ENCODE results near the gene SLC38A1. TPM values are rescaled to one million over a fixed set of nuclear protein-coding genes. Genes with fewer than 3 reads are reported as not detected.
"Not testable (repeated sequence)": the region's sequence is repeated elsewhere in the genome, so short reads cannot be mapped to it uniquely, and the experiment has no call there.

SLC38A1 gene
- total RNA-seq, 1 donor from 2014 or later: 140 TPM

DNA sequence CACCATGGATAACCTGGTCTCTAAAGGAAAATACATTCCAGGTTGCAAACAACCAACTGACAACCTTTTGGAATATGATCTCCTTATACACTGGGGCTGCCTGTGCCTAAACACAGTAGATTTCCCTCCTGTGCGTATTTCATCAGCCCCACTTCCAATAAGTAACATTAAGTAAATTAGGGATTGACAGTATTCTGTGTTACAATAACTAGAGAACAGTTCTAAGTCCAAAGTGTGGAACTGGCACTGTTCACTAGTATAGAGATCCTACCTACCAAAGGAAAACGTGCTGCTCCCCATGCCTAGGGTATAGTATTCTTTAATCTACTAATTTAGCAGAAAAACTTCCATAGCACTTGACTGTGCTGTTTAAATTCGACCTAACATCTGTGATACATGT lies 82.8 kb downstream of the SLC38A1 start:
- DNase-seq (ENCODE audit: missing footprints) (no peak), ATAC-seq (no peak)
- intact Hi-C loops (cut with DNase I): no loop called here

DNA sequence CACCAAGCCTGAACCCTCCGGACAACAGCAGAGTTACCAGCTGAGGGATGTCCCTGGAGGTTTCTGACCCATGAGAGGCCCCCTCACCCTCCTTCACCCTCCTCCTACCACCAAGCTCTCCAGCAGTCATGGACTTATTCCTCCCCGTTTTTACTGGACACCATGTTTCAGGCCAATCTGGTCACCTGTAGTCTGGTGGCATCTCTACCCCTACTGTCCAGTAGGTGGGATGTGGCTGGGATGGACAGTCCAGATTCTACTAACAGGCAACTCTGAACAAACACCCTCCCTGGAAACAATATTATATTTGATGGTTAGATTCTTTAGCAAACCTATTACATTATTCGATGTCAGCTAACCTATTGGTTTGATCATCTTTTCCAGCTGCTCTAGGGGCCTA lies 83.2 kb downstream of the SLC38A1 start:
- intact Hi-C loops (cut with DNase I): no loop called here
- ATAC-seq (no peak), DNase-seq (ENCODE audit: missing footprints) (no peak)

DNA sequence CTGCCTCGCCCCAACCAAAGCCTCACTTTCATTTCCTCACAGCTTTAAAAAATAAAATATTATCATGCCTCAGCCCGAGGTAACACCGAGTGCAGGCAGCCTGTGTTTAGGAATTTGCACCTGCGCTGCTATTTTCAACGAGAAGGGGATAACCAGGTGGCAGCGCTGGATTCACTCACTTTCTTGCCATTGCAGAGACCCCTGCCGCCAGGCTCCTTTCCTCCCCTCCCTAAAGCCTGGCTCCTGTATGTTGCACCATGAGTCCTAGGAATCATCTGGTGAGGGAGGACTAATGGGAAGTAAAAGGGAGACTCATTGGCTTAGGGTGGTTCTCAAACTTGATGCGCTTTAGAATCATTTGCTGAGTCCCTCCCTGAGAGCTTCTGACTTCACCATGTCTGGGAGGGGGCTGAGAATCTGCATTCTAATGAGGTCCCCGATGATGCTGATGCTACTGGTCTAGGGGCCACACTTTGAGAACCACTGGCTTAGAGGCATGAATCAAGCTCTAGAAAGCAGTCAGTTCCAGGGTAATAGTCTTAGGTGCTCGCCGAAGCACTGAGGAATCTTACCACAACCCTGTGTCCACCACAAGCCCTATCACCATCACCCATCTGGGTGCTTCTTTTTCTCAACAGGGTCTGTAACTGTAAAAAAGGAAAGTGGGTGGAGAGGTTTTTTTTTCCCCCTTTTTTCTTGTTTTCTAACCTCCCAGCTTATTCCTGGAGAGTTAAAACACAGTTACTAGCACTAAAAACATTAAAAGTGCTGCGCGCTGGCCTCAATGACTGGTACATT lies 83.8 kb downstream of the SLC38A1 start:
- intact Hi-C loops (cut with DNase I): no loop called here
- ATAC-seq: no peak
- DNase-seq (ENCODE audit: missing footprints): no peak

DNA sequence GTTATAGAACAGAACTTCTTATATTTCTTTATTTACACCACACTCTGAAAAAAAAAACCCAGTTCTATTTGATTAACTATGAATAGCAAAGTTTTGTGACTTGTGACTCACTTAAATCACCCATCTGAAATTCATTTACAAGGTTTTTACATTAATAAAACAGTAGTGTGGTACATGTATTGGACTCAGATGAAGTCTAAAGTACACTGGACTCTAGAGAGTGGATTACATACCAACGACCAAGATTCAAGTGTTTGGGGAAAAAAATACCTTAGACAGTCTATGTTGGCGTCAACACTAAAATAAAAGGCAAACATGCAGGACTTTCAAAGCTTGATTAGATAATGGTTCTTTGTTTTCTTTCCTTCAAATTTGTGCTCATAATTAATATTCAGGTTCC lies 85.7 kb downstream of the SLC38A1 start:
- DNase-seq (ENCODE audit: missing footprints) (no peak), ATAC-seq (no peak)
- intact Hi-C loops (cut with DNase I): no loop called here

DNA sequence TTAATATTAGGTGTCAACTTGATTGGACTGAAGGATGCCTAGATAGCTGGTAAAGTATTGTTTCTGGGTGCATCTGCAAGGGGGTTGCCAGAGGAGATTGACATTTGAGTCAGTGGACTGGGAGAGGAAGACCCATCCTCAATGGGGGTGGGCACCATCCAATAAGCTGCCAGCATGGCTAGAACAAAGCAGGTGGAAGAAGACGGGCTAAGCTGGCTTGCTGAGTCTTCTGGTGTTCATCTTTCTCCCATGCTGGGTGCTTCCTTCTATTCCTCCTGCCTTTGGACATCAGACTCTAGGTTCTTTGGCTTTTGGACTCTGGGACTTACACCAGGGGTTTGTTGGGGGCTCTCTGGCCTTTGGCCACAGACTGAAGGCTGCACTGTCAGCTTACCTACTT lies 87.4 kb downstream of the SLC38A1 start:
- no peak for ATAC-seq
- no peak for DNase-seq (ENCODE audit: missing footprints)
- intact Hi-C loops (cut with DNase I): no loop called here

DNA sequence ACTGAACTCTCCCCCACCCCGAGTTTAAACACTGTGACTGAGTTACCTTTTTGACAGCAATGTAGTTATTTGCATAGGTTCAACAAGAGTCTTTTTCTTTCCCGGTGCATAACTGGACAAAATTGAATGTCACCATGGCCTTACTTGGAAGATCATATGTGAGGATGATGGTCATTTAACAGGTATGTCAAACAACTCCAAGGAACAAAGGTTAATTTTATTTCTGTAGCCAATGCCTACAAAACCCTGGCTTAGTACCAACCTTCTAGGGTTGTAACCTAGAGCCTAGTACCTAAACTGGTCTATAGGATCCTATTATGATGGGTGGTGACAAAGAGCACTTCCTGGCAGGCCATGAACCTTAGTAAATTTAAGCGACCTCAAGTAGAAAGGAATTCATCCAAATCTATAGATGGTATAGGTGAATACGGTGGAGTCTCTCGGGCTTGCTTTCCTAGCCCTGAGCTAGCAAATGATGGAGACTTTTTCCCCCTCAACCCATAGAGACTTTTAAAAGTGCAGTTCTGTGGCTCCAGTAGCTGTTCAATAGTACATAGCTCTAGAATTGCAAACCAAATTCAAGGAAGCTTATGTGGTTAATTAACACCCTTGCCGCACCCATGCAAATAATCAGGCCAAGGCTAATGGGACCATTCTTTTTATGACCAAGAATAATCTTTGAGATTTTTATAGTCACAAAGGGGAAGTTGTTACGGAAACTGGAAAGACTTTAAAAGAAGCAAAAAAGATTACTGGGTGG lies 89.0 kb downstream of the SLC38A1 start:
- ATAC-seq (no peak), DNase-seq (ENCODE audit: missing footprints) (no peak)
- intact Hi-C loops (cut with DNase I): no loop called here

DNA sequence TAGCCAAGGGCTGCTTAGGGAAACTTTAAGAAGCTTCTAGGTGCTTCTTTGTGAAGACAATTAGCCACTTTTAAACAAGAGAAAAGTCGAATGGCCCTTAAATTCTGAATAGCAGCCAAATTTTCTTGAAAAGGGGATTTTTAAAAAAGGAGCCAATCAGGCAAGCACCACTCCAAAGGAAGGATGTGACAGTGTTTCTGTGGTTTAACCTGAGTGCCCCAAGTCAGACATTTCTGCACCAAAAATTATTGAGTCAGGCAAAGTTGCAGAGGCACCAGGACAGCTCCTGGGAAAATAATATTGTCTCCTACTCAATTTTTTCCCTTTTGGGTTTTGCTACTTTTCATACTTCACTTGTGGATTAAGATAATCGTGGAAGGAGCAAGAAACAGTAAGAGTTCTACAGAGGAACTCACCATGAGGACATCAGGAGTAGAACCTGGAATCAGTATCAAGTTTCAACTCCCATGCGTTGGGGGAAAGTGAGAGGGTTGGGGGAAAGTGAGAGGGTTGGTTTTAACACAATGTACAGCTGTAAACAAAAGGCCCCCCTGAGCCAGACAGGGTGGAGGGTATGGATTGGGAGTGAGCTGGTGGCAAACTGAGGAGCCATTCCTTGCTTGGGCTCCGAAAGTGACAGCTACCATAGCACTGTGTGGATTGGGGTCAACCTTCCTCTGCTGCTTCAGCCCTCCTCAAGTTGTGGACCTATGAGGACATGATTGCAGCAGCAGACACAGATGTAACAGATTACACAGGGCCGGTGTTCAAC lies 90.8 kb downstream of the SLC38A1 start:
- intact Hi-C loops (cut with DNase I): no loop called here
- DNase-seq (ENCODE audit: missing footprints): no peak
- ATAC-seq: no peak

DNA sequence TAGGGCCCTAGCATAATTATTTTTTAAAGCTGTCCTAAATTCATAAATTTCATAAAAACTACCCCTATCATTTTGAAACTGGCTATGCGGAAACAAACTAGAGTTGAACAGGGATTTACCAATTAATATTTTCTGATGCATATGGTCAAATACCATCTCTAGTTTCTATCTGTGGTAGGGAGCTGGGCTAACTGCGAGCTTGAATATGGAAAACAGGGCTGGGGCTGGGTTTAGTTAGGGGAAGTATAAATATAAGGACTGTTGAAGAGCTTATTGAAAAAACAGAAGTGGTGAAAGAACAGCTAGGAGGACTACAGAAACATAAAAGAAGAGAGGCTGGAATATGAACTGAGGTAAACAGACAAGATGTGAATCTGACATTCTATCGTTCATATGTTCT lies 91.8 kb downstream of the SLC38A1 start:
- intact Hi-C loops (cut with DNase I): no loop called here
- ATAC-seq: no peak
- no peak for DNase-seq (ENCODE audit: missing footprints)

DNA sequence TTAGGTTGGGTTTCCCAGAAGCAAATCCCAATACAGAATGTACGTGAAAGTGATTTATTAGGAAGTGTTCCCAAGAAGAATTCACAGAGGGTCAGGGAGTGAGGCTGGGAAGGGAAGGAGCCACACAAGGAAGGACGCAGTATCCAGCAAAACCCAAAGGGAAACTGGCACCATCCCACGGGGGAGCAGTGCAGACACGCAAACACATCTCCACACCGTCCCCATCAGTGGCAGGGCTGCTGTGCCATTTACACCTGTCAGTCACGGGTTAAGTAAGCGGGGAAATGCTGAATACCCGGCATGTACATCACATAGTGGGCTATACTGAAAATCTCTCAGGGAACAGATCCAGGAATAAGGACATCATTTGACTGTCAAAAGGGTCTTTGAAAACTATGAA lies 93.9 kb downstream of the SLC38A1 start:
- ATAC-seq: no peak
- intact Hi-C loops (cut with DNase I): no loop called here
- DNase-seq (ENCODE audit: missing footprints): no peak

DNA sequence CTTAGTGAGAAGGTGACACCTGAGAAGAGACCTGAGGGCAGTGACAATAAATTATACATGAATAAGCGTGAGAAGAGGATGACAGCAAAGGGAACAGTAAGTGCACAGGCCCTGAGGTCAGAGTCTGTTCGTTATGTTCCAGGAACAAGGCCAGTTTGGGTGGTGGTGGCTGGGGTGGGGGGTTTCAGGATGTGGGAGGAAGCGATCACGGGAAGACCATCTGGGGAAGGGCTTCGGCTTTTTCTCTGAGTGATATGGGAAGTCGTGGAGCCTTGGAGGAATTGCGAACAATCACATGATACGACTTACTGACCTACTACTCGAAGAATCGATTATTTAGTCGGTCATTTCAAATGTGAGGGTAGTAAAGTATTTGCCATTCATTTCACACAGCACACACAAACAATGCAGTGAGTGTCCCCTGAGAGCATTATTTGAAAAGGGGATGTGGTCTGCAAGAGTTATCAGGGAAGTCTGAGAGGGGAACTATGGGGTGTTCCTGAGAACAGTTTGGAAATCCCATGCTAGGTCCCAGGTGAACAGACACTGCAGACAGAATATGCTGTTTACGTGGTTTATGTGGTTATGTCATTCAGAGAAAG lies 94.7 kb downstream of the SLC38A1 start:
- intact Hi-C loops (cut with DNase I): no loop called here
- DNase-seq (ENCODE audit: missing footprints) (no peak), ATAC-seq (no peak)

DNA sequence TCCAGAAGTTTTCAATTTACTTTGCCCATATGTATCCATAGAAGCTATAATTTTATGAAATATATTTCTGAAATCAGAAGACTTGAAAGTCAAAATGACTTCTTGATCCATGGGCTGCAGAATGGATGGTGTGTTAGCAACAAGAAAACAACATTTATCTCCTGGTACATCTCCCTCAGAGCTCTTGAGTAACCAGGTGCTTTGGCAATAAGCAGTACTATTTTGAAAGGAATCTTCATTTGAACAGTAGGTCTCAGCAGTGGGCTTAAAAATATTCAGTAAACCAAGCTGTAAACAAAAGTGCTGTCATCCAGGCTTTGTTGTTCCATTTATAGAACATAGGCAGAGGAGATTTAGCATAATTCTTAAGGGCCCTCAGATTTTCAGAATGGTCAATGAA lies 100.4 kb downstream of the SLC38A1 start:
- intact Hi-C loops (cut with DNase I): no loop called here
- DNase-seq (ENCODE audit: missing footprints): no peak
- no peak for ATAC-seq

DNA sequence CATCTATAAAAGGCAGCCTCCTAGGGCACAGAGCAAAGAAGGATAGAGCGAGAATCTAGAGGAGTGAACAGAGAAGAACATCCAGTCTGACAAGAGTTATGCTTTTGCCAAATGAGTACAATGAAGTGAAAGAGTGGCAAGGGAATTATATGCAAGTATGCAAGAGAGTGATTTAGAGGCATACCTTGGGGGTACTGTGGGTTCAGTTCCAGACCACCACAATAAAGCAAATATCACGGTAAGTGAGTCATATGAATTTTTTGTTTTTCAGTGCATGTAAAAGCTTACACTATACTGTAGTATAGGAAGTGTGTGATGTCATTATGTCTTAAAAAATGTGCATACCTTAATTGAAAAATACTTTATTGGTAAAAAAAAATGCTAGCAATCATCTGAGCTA lies 101.4 kb downstream of the SLC38A1 start:
- DNase-seq (ENCODE audit: missing footprints): no peak
- ATAC-seq: no peak
- intact Hi-C loops (cut with DNase I): no loop called here

DNA sequence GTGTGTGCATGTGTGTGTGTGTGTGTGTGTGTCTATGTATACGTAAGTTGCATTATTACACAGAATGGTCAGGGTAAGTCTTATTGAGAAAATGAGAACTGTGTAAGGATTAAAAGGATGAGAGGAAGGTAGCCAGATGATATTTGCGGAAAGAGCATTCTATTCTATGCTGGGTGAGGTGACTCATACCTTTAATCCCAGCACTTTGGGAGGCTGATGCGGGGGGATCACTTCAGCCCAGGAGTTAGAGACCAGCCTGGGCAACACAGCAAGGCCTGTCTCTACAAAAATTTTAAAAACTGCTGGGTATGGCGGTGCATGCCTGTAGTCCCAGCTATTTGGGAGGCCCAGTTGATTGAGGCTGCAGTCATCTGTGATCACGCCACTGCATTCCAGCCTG lies 103.7 kb downstream of the SLC38A1 start:
- intact Hi-C loops (cut with DNase I): no loop called here
- DNase-seq (ENCODE audit: missing footprints): no peak
- no peak for ATAC-seq

DNA sequence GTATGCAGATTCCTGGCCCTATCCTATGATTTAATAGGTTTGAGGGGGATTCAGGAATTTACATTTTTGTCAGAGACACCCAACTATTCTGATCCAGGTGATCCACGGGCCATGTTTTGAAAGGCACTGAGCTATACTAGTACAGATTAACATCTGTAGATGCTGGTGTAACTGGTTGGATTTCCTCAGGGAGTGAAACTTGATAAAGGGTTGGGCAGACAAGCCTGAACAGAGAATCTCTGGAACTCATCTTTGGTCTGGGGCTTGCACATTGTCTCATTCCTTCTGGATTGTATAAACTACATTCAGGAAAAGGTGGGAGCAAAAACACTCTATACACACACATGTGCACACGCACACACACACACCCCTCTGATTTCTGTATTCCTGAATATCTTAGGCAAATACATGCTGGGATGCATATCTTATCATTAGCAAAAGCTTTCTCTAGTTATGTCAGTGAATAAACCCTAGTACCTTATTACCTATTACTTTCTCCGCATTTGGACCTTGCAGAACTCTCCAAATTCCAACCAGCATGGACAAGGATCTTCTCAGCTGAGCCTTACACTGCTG lies 104.6 kb downstream of the SLC38A1 start:
- ATAC-seq (no peak), DNase-seq (ENCODE audit: missing footprints) (no peak)
- intact Hi-C loops (cut with DNase I): no loop called here

DNA sequence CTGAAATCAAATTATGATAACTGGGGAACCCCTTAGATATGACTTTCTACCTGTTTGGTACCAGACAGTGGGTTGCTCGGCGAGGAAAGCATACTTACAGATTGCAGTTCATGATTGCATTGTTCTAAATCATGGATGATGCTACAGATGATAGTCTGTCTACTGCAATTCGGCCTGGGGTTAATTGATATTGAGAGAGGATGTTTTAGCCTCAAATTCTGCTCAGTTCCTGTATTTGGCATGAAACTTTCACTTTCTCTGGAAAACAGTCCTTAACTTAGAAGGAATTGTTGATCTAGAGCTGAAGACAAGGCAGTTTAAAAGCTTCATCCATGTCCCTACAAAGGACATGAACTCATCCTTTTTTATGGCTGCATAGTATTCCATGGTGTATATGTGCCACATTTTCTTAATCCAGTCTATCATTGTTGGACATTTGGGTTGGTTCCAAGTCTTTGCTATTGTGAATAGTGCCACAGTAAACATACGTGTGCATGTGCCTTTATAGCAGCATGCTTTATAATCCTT lies 106.2 kb downstream of the SLC38A1 start:
- DNase-seq (ENCODE audit: missing footprints); intact Hi-C loops (cut with DNase I); ATAC-seq: not testable (repeated sequence)

DNA sequence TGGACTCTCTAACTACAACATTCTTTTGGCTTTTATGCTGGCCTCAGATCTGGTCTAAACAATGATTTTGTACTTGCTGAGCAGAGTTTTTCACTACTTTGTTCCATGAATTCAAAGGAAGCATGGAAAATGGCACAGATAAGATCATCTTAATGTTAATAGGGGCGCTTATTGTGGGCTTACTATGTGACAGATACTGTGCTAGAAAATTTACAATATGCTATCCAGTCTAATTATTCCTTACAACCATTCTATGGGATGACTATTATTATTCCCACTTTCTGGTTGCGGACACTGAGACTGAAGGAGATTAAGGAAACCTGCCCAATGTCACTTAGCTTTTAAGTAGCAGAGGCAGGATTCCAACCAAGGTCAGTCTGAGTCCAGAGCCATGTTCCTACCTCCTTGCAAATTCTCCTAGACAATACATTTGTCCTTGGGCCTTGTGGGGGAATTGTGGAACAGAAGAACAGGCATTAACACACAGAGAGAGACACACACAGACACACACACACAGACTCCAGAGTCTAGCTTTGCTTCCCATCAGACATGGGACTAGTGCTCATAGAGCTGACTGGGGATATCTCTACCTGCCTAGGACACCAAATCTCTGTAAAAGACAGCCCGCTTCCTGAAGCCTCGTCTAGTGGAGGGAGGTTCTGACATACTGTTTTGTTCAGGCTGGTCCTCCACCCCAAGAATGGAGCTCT lies 107.7 kb downstream of the SLC38A1 start:
- DNase-seq (ENCODE audit: missing footprints) (no peak), ATAC-seq (peak; percentile 6)
- intact Hi-C loops (cut with DNase I): no loop called here

DNA sequence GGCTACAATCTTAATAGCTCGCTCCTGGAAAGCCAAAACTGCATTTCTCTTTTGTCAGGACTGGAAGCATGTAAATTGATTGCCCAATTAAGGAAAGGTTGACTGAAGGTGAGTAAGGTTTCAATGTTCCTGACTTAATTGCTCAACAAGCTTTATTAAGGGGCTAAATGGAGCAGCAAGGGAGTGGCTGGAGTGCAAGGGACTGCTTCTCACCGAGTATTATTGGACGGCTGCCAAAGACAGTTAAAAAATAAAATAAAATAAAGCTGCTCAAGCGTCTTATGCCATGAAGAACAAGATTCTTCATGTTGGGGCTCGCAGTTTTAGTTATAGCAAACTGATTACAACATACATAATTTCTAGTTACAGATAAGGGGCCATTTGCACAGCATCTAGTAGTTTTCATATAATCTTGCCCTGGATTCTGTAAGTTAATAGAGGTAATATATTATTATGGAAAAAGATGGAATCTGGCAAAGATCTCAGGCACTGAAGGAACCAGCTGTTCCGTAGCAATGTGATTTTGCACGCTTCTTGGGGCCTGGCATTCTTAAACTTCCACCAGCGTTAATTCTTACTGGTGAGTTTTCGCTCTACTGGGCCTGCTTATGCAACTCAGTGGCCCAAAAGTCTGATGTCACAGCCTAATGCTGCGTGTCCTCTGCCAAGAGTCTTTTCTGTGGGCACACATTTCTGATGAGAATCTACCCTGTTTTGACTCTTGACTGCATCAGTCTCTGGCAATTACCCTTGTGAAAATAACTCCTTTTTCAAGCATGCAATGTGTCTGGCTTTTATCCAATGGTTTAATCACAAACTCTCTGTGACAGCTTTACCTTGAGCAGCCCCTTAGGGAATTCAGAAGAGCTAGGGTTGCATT lies 108.5 kb downstream of the SLC38A1 start:
- no peak for DNase-seq (ENCODE audit: missing footprints)
- intact Hi-C loops (cut with DNase I): no loop called here
- ATAC-seq: peak; percentile 85

All from Right ventricle myocardium inferior (tissue), 1 donor.